HFFc6 (cell line): Measurements from ENCODE around the gene RBM26. TPM values are rescaled to one million over a fixed set of nuclear protein-coding genes. Genes with fewer than 3 reads are reported as not detected.

ENCODE experiments used
- DNase-seq: peaks from one replicate; pipeline ENCODE4 v3.0.0-alpha.2; 2018
- H3K27ac Mint-ChIP-seq: 2 replicates; pipeline ENCODE4 v1.8.0; 2020; ENCODE audit warnings: mild to moderate bottlenecking, mixed read lengths
- H3K27me3 Mint-ChIP-seq: 2 replicates; pipeline ENCODE4 v1.8.0; 2021; ENCODE audit warnings: mild to moderate bottlenecking, moderate library complexity, mixed read lengths; ENCODE audit not compliant: insufficient read depth
- H3K36me3 Mint-ChIP-seq: 2 replicates; pipeline ENCODE4 v1.8.0; 2021; ENCODE audit warnings: low read depth, mixed read lengths
- H3K4me1 Mint-ChIP-seq: 2 replicates; pipeline ENCODE4 v1.8.0; 2020; ENCODE audit warnings: low read depth, mixed read lengths
- H3K4me3 Mint-ChIP-seq: 2 replicates; pipeline ENCODE4 v1.8.0; 2020; ENCODE audit warnings: mild to moderate bottlenecking, moderate library complexity, mixed read lengths
- H3K9me3 Mint-ChIP-seq: 2 replicates; pipeline ENCODE4 v1.8.0; 2020; ENCODE audit warnings: mild to moderate bottlenecking, mixed read lengths
- CTCF ChIP-seq: fragments of 200-600 bp; sonication (generic); IDR thresholded peaks from 2 replicates; pipeline ENCODE4 v1.5.0; 2021; ENCODE audit warnings: antibody characterized with exemption, mild to moderate bottlenecking
- total RNA-seq, 6 experiments: library from RNA; stranded (reverse); fragmentation: NEBNext Ultra II Directional; extraction: Animal tissue kit (Norgen Biotek cat#: 25700); gene quantifications; 2 replicates in 1 of 6; 3 replicates in 5 of 6; pipeline ENCODE4 v1.2.3, GENCODE V29; 2021

RBM26 gene
- total RNA-seq, 6 experiments from 2014 or later = 28.5 to 37.6 (median 33.3) TPM

- Mint-ChIP-seq H3K27ac (no peak overlapping the region), H3K27me3 (peaks cover 6% of the 10 kb centered on the region), H3K4me3 (no peak overlapping the region; the same call in none of the 2 replicates), H3K4me1 (peaks cover 13% of the 10 kb centered on the region), H3K36me3 (no peaks in the 10 kb centered on the region), H3K9me3 (no peaks in the 10 kb centered on the region)
- TF ChIP-seq CTCF = no peak
- DNase-seq = no peak
Observed at GRCh38 chr13:79307433-79307861, 98.6 kb downstream of the RBM26 start.

GRCh38 chr13:79306650-79307049, 99.4 kb downstream of the RBM26 start:
- no peak for DNase-seq
- H3K9me3 Mint-ChIP-seq = no peaks in the 10 kb centered on the region
- H3K4me3 Mint-ChIP-seq = no peak overlapping the region
- H3K27me3 Mint-ChIP-seq = peaks cover 6% of the 10 kb centered on the region
- H3K4me1 Mint-ChIP-seq = peaks cover 13% of the 10 kb centered on the region
- H3K36me3 Mint-ChIP-seq = no peaks in the 10 kb centered on the region
- TF ChIP-seq CTCF = no peak
- H3K27ac Mint-ChIP-seq = no peak overlapping the region

DNA sequence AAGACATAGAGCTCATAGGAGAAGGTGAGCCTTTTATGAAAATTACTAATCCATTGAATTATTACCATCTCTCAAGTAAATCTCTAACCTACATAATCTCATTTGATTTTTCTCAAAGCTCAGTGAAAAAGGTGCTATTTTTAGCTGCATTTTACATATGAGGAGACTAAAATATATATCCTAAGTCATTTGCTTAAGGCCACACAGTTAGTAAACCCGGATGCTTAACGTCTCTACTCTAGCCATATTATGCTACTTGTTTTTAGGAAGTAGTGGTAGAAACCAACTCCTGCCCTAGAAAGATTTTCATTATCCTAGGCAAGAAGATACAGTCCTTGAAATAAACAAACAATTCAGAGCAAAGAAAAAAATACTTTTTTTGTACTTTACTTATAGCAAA, 108.9 kb downstream of the RBM26 start:
- Mint-ChIP-seq H3K4me3 (no peak overlapping the region), H3K27ac (no peak overlapping the region), H3K9me3 (no peaks in the 10 kb centered on the region), H3K4me1 (no peaks in the 10 kb centered on the region), H3K36me3 (no peaks in the 10 kb centered on the region), H3K27me3 (peaks cover 2% of the 10 kb centered on the region; the same call in 1 of the 2 replicates)
- no peak for DNase-seq
- no peak for TF ChIP-seq CTCF

DNA sequence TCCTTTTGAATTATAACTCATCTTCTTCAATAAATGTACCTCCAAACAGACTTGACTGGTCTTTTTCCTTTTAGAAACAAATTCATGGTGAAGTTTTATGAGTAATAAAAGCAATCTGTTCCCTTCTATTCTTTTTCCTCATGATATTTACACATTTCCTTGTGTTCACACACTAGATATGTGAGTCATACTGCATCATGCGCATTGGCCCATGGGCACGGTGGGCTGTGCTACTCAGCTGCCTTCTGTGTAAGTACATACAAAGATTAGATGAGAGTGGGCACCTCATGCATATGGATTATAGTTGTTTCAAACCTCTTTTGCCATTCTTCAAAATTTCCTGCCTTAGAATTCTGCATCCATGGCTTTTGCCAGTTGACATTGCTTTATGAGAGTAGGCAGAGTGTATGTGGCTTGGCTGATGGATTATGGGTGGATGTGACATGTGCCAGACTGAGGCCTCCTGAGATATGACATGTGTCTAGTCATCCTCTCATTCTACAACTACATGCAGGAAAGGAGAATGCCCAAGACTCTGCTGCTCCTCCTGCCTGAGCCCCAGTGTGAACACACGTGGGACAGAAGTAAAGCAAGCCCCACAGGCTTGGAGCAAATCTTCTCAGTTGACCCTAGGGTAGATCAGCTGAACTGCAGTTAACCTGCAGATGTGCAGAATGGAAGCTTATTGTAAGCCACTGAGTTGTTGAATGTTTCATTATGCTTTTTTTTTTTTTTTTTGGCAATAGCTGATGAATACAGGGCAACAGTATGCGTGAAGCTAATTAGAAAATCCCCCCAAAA, 109.9 kb downstream of the RBM26 start:
- no peak overlapping the region for H3K27ac Mint-ChIP-seq
- DNase-seq = no peak
- no peaks in the 10 kb centered on the region for H3K36me3 Mint-ChIP-seq
- no peaks in the 10 kb centered on the region for H3K9me3 Mint-ChIP-seq
- no peaks in the 10 kb centered on the region; the same call in 1 of the 2 replicates for H3K27me3 Mint-ChIP-seq
- no peak for TF ChIP-seq CTCF
- no peak overlapping the region for H3K4me3 Mint-ChIP-seq
- H3K4me1 Mint-ChIP-seq = no peaks in the 10 kb centered on the region

GRCh38 chr13:79290595-79291244, 115.3 kb downstream of the RBM26 start:
- Mint-ChIP-seq H3K36me3 (no peaks in the 10 kb centered on the region), H3K27ac (no peak overlapping the region), H3K27me3 (peaks cover 7% of the 10 kb centered on the region; the same call in 1 of the 2 replicates), H3K4me3 (no peak overlapping the region), H3K4me1 (no peaks in the 10 kb centered on the region), H3K9me3 (no peaks in the 10 kb centered on the region)
- DNase-seq = no peak
- no peak for TF ChIP-seq CTCF
